Stimulated activated CD4-positive, alpha-beta T cell treated with anti-CD3 and anti-CD28 coated beads, Interleukin-2, amount 100 ng/mL, for 4 hours (primary cell): ENCODE measurements around the gene SLC2A4.

Experiments used
- DNase-seq: peaks from one replicate; pipeline ENCODE4 v3.0.0-alpha.2; 2020; ENCODE audit warnings: low read depth

Gene SLC2A4

DNA sequence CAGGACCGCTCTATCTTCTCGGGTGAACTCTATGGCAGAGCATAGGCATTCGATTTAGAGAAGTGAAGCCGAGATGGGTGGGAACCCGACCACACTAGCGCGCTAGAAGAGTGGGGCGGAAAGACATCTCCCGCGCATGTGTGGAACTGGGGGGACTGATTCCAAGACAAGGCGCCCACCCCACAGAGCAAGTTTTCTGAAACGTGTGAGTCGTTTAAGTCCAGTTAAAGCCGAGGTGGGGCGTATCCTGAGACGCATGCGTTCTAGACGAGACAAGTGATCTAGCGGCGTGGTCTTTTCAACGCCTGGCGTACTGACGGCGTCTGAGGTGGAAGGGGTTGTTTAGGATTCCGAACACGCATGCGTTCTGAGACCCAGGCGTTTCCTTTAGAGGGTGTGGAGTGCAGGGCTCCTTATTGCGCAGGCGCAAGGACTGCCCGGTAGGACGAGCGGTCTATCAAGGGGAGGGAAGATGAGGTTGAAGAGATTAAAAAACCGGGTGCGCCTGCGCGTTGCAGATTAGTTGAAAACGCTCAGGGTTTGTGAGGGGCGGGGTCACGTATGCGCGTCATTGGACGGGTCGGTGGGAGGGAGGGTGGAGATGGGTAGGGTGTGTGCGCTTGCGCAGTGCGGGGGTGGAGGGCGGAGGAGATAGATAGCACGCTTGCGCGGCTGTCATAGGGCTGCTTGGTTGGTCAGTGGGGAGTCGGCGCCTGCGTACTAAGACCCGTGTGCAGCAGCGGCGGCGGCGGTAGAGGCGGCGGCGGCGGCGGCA, 25.6 kb downstream of the SLC2A4 start, which contains the start of gene EIF5A:
TSS of gene EIF5A (plus strand) at position 718 of the 775 bp plus-strand sequence. CDS start 2,008 bp downstream, outside the sequence.
- peak; percentile 100 for DNase-seq

DNA sequence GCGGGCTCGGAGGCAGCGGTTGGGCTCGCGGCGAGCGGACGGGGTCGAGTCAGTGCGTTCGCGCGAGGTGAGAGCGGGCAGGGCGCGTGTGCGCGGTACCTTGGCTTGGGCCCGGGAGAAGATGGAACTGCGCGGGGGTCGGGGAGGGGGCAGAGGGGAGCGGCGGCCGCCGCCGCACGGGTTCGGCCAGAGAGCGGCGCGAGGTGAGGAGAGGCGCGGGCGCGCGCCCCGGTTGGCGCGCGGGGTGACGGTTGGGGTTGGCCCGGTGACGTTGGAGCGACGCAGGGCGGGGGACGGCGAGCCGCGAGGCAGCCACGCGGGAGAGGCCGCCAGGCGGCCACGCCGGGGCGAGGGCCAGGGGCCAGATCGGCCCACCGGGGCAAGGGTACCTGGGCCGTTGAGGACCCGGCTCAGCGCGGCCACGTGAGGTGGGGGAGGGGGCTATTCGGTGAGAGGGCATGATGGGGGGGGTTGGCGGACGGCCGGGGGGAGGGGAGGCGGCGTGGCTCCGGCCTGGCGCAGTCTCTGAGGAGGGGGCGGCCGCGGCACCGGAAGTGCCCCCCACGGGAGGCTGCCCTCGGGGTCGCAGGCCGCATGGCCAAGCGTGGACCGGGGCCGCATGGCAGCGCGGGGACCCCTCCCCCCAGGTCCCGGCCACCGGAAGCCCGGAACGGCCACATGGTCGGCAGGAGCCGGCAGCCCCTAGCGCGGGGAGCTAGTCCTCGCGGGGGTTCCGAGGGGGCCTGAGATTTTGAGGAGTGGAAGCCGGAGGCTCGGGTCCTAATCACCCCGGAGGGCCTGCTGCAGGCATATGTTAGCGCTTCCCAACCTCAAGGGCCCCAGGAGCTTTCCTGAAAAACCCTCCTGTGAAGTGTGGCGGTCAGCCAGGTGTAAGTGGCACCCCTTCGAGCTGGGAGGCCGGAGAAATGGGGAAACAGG, 26.4 kb downstream of the SLC2A4 start:
- peak; percentile 41 for DNase-seq

DNA sequence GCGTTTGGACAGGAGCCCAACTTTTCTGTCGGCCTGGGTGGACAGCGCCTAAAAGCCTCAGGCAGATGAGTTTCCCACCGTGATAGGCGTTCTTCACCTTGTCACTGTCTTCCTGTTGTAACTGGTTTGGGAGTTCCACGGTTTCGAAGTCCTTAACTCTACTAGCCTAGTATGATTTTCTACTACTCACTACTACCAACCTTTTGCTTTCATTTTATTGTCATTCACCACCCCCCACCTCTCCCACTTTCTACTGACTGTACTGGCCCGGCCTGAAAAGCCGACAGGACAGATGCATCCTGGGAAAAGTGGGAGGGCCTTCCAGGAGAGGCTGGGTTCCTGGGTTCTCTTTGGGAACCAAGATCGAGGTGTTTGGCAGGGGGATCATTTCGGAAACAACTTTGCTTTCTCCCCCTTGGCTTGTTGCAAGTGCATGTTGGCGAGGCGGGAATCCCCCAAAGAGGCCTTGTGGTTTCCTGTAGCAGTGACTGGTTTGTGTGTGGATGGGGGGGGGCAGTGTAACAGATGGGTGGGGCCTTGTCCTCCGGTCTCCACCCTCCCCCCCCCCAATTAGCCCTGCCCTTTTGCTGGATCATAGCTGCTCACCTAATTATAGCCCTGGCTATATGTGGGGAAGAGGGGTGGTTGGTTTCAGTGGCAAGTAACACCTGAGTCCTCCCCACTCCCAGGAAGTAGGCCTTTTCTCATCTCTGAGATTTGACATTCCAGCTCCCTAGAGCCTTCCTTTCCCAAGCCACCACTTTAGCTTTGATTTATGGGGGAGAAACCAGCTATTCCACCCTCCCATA, 27.3 kb downstream of the SLC2A4 start:
- peak; percentile 86 for DNase-seq

DNA sequence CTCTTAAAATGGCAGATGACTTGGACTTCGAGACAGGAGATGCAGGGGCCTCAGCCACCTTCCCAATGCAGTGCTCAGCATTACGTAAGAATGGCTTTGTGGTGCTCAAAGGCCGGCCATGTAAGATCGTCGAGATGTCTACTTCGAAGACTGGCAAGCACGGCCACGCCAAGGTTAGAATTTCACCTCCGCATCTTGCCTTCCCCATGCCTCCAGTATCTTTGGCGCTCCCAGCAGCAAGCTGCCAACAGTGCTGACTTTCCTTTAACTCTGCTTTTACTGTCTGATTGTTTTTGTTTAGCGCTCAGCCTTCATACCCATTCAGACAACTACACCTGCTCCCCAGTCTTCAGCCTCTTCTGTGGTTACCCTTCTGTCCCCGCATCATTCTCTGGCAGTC, 28.1 kb downstream of the SLC2A4 start:
- no peak for DNase-seq

DNA sequence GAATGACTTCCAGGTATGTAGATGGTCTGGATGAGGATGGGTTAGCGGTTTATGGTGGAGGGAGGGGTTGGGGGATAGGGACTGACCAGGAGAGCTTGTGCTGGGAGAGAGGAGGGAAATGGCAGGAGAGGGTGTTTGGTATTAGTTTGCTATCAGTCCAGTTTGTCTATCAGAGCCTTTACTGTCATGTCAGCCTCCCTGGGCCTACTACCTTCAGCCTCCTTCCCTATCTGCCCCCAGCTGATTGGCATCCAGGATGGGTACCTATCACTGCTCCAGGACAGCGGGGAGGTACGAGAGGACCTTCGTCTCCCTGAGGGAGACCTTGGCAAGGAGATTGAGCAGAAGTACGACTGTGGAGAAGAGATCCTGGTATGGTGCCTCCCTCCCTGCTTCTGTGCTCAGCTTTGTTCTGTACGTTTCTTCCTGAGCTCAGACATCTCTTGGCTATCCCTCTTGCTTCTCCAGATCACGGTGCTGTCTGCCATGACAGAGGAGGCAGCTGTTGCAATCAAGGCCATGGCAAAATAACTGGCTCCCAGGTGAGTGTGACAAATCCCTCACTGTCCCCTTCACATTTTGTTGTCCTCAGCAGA, 29.7 kb downstream of the SLC2A4 start:
- DNase-seq = no peak

DNA sequence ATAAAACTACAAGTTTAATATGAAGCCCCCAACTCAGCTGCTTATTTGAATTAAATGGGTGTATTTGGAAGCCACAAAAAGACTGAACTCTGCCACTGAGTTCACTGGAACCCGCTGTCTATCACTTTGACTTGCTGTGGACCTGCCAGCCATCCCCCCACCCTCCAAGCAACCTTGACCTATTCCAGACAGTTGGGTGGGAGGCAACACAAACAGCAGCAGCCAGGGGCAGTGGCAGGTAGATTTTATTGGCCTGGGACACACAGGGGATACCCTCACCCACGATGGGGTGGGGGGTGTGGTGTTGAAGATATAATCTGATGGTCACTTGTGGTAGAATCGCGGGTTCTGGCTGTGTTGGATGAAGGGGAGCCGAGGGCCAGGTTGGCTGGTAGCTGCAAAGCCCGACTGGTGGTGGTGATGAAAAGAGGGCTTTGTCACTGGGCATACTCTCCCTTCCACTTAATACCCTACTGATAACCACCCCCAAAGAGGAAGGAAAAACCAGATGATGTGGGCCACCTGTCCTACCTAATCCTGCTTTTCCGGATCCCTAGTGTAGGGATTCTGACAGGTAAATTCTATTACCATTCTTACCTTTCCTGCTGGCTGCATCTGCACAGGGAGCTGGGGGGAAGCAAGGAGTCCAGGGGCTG, 31.0 kb downstream of the SLC2A4 start:
- DNase-seq = no peak

DNA sequence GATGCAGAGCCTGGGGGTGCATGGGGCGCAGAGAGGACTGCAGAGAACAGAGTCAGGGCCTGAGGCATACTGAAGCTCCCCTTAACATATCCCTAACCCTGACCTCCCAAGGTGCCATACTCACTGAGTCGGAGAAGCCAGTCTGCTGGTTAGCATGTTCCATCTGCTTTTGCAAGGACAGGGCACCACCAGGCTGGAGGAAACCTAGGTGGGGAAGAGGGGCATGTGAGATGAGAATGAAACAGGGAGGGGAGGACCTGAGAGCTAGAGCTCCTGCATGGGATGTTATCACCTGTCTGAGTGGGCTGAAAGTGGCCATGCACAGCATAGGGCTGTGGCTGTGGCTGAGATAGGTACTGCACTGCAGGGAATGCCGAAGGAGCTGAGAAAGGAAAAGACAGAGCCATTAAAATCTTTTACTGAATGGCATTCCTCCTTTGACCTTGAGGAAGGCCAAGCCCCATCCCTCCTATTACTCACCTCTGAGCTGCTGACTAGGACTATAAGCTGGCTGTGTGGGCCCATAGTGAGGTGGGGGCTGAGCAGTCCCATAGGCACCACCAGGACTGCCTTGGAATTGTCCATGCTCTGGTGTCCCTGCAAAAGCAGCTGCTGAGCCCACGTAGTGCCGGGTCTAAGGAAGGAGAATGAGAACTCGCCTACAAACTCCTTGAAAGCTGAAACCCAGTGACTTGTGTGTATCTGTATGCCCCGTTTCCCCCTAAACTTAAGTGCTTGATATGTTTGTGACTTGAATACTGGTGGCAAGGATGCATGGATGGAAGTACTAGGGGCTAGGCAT, 31.8 kb downstream of the SLC2A4 start:
- DNase-seq = no peak

DNA sequence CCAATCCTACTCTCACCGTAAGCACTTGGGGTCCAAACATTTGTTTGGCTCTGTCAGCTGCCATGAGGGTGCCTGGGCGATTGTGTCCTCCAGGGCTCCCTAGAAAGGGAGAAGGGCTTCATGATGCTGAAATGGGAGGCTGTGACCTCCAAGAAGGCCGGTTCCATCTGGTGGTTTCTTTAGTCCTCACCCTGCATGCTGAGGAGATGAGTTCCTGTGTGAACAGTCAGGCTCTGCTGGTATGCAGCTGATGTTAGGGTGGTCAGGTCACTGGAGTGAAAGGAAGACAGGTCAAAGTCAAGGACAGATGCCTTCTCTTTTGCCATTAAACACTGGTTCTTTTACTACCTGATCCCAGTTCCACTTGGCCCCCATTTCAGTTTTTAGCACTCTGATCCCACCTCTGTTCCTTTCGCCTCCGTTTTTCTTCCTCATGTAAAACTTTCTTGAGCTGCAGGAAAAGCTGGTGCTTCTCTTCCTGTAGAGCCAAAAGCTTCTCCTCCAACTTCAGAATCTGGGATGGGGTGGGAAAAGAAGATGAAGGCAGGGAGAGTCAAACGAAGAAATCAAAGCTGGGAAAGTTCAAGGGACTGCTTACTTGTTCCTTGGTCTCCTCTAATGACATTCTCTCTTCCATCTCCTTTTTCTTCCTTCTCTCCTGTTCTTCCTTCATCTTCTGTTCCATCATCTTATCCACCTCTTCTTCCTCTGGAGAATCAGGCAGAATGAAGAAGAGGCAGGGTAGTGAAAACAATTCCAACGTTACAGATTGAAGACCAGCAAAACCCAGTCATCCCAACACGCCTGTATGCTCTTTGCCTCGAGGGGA, 32.6 kb downstream of the SLC2A4 start:
- DNase-seq = no peak

DNA sequence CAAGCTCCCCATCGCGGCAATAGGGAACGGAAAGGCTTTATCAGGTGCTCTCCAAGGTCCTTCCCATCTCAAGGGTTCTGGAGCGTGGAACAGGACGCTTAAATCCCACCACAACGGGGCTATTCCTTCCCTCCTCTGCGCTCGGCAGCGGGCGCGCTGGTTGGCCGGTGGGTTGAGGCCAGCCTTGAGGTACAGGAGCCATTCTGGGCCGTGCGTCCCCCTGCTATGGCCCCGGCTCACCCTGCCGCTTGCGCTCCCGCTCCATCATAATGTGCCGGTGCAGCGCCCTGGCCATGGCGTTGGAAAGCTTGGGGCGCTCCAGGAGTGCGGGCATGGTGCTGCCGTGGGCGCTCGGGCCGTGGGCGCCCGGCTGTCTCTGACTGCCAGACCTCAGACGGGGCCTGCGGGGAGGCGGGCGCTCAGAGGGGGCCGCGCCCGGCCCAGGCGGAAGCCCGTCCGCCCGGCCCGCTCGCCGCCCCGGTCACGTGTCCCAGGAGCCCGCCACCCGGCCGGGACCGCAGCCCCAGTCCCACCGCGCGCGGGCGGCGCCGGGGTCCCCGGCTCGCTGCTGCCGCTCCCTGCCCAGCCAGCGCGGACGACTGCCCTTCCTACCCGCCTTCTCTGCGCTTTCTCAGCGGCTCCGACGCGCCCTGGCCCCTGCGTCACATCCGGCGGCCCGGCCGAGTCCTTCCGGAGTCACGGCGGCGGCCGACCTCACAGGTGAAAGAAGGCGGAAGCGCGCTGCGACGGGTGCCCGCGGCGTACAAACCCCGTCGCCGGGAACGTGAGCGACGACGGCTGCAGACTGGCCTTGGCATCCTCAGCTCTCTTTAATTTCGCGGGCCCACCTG, 33.4 kb downstream of the SLC2A4 start, which contains the start of gene GPS2:
TSS of gene GPS2 (minus strand) at position 642 of the 851 bp plus-strand sequence. CDS start at position 334, 308 bp downstream.
- peak; percentile 89 for DNase-seq

DNA sequence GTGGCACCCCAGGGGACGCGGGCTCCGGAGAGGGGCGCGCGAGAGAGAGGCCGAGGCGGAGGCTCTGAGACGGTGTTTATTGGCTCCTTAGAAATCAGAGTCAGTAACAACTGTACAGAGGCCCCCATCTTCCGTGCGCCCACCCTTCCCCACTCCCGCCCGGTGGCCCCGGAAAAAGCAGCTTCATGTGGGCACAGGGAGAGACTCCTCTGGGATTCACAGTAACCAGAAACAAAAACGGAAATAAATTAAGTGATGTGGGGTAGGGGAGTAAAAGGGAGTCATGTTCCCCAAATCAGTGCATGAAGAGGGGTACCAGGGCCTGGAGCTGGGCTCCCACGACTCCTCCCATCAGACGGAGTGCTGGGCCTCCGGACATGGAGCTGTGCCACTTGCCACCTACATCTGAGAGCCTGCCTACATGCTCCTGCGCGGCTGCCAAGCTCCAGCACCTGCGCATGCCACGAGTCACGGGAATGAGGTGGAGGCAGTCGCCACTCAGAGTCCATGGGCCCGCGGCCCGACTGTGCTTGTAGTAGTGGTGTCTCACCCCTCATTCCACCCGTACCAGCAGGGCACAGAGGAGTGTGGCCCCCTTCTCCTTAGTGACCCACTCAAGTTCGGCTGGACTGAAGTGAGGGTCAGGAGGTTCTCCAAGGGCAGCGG, 34.2 kb downstream of the SLC2A4 start:
- no peak for DNase-seq

DNA sequence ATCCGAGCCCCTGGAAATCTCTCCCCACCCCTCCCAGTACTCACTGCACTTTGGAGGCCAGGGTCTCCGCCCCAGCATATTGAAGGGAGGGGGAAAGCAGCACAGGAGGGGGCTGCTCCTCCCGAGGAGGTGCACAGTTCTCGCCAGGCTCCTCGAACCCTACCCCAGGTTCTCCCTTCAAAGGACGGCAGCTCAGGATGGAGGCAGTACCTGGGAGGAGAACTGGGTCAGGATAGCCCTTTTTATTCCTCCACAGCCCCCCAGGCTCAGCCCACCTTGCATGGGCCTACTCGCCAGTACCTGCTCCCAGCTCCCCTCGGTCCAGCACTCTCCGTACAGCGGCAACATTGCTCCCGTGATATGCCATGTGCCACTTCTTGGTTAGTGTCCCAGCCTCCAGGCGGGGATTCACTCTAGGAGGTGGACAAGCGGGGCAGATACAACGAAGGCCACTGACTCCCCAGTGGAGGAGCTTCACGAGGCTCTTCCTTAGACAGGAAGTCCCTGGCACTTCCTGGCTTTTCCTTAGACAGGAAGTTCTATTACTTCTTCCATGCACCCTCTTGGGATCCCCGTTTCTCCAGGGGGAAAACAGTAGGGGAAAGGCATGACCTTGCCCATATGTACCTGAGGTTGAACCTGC, 35.8 kb downstream of the SLC2A4 start:
- DNase-seq = no peak

DNA sequence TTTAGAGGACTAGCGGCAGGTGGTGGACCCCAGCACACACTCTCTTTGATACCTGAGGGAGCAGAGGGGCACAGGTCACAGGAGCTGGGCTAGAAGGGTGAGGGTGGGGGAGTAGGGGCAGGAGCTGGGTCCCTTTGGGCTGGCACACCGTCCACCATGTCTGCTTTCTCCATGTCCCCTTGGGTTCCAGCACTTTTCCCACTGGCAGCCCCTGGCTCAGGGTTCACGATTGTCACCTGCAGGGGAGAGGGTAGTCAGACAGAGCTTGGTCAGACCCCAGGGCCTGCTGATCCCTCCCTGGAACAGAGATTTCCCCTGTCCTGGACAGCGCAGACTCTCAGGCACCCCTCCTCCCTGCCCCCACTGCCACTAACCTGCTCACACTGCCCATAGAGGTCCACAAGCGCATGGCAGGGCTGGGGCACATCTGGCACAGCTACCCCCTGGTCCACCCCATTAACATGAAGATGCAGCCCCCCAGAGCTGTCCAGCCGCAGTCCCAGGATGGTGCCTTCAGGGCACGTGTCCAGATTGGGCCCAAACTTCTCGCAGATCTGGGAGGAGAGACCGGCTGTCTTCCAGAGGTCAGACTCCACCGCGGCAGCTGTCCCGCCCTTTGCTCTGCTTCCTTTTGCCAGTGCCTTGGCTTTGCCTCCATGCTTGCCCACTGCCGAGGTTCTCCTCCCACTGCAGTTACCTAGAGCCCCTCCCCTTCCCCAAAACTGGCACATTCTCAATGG, 36.8 kb downstream of the SLC2A4 start:
- DNase-seq = no peak

DNA sequence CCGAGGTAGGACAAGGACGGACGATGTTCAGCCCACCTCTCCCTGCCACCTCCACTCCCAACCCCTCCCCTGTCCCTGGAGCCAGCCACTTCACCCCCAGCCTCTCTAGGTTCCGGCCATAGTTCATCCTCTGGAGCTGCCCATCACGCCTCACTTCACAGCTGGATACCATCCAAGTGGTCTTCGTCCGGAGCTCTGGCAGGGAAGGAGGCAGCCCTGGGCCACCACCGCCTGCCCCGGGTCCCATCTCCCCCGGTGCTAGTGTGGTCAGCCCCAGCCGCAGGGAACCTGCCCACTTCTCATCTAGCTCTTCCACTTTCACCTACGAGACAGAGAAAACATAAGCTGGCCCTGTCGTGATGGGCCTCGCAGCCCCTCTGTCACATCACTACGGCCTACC, 39.9 kb downstream of the SLC2A4 start:
- DNase-seq = no peak

DNA sequence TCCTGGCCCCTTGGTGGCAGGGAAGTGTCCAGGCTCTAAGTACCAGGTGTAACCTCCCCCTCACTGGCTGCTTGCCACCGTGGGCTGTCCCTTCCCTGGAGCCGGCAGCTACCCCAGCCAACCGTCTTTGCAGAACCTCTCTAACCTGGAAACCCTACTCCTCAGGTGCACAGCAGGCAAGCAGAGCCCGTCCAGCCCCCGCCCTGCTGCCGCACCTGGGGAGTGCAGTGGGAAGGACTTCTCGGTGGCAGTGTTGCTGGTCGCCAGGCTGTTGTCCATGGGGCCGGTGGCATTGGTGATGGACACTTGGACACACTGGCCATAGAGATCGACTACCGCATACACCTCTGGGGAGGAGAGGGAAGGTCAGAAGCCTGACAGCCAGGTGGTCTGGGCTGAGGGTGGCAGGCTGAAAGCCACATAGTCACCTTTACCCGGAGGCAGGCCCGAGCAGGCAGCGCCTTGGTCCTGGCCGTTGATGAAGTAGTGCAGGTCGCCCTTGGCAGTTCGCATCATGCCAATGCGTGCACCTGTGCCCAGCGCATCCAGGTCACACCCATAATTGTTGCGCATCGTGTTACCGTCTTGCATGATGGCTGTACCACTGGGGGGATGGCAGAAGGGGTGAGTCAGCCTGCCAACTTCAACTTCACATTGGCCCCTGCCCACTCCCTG, 41.1 kb downstream of the SLC2A4 start:
- DNase-seq = no peak

DNA sequence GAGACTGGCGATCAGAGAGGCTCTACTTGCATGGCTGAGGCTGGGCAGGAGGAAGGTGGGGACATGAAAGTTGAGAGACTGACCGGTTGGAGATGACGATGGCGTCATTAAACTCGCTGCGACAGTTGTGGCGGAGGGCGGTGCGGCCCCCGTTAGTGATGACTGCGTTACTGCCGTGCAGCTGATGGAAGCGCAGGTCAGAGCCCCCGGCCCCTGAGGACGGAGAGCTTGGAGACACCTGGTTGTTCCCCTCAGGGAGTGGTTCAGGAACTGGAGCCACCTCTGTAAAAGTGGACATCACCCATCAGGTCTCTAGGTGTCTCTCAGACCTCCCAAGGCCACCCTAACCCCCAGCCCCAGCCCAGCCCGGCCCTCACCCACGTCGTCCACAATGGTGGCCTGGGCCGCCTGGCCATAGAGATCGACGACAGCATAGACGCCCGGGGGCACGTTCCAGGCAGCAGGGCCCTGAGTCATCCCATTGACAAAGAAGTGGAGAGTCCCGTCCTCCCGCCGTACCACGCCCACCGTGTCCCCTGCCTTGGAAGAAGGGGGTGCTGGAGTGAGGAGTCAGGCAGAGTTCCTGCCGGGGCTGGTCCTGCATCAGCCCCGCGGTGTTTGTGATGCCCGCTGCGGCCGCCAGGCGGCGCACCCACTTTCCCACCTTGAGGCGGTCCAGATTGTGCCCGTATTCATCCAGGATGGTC, 42.4 kb downstream of the SLC2A4 start:
- DNase-seq = peak; percentile 50
